PC-3 (cell line): ENCODE measurements around the gene ARHGAP26. TPM values are rescaled to one million over a fixed set of nuclear protein-coding genes. Genes with fewer than 3 reads are reported as not detected.

ENCODE experiments used
- ATAC-seq: fragments of 200-7000 bp; cut with Tn5 transposase; 2 replicates; pipeline ENCODE4 v1.9.1; 2020; ENCODE audit warnings: mild to moderate bottlenecking, moderate library complexity
- BruUV-seq: library from RNA; stranded (reverse); fragments of 400-500 nt; replicated peaks from 2 replicates; lab custom pipeline; 2021; lab: Mats Ljungman, UMichigan
- CTCF ChIA-PET: fragments of 300-600 bp; sonication (Branson Sonifier 250); formaldehyde crosslinking; loops from one replicate; lab custom pipeline; 2022; ENCODE audit warnings: antibody characterized with exemption; lab: Charles Lee
- POLR2A ChIA-PET: fragments of 300-600 bp; sonication (Branson Sonifier 250); formaldehyde crosslinking; loops from one replicate; lab custom pipeline; 2022; ENCODE audit warnings: antibody characterized with exemption; ENCODE audit not compliant: unreplicated experiment; lab: Charles Lee
- DNase-seq: peaks from one replicate; pipeline ENCODE4 v3.0.0-alpha.2; 2015
- H2AFZ ChIP-seq: fragments of 300-600 bp; sonication (generic); 2 replicates; pipeline ENCODE4 v1.6.0; 2016; ENCODE audit warnings: antibody characterized with exemption, low read length
- H3F3A ChIP-seq: fragments of 300-600 bp; sonication (generic); one replicate; pipeline ENCODE4 v1.6.0; 2017; ENCODE audit warnings: antibody characterized with exemption, low read length, control low read depth, mild to moderate bottlenecking; ENCODE audit not compliant: unreplicated experiment
- H3K27ac ChIP-seq: fragments of 300-600 bp; sonication (generic); 2 replicates; pipeline ENCODE4 v1.5.1; 2016; ENCODE audit warnings: mild to moderate bottlenecking, low read length
- H3K27me3 ChIP-seq: fragments of 300-600 bp; sonication (generic); 2 replicates; pipeline ENCODE4 v1.6.1; 2016; ENCODE audit warnings: low read length, mixed read lengths
- H3K36me3 ChIP-seq: fragments of 300-600 bp; sonication (generic); 2 replicates; pipeline ENCODE4 v1.6.1; 2016; ENCODE audit warnings: low read depth, mixed run types, low read length, mixed read lengths
- H3K4me1 ChIP-seq: fragments of 300-600 bp; sonication (generic); 2 replicates; pipeline ENCODE4 v1.5.1; 2016; ENCODE audit warnings: low read length; ENCODE audit not compliant: insufficient read depth
- H3K4me2 ChIP-seq: fragments of 300-600 bp; sonication (generic); 2 replicates; pipeline ENCODE4 v1.6.0; 2016; ENCODE audit warnings: low read length
- H3K4me3 ChIP-seq: fragments of 300-600 bp; sonication (generic); 2 replicates; pipeline ENCODE4 v1.5.1; 2016; ENCODE audit warnings: mild to moderate bottlenecking, low read length, mixed read lengths
- H3K79me2 ChIP-seq: fragments of 300-600 bp; sonication (generic); 2 replicates; pipeline ENCODE4 v1.6.1; 2017; ENCODE audit warnings: low read length, mixed read lengths
- H3K9ac ChIP-seq: fragments of 300-600 bp; sonication (generic); 2 replicates; pipeline ENCODE4 v1.6.0; 2016; ENCODE audit warnings: mild to moderate bottlenecking, low read length
- H3K9me2 ChIP-seq: fragments of 300-600 bp; sonication (generic); replicated peaks from 2 replicates; pipeline ENCODE4 v1.6.1; 2016; ENCODE audit warnings: mixed run types, low read length, mixed read lengths
- H3K9me3 ChIP-seq: fragments of 300-600 bp; sonication (generic); 2 replicates; pipeline ENCODE4 v1.6.1; 2016; ENCODE audit warnings: low read length, mixed read lengths
- H4K20me1 ChIP-seq: fragments of 300-600 bp; sonication (generic); 2 replicates; pipeline ENCODE4 v1.6.1; 2016; ENCODE audit warnings: low read length, mixed read lengths
- EZH2 ChIP-seq: fragments of 300-600 bp; sonication (generic); IDR thresholded peaks from one replicate; pipeline ENCODE4 v1.6.1; 2017; ENCODE audit warnings: antibody characterized with exemption, mild to moderate bottlenecking, low read length; ENCODE audit not compliant: unreplicated experiment
- EZH2phosphoT487 ChIP-seq: fragments of 300-600 bp; sonication (generic); IDR thresholded peaks from 2 replicates; pipeline ENCODE4 v1.6.1; 2018; ENCODE audit warnings: mild to moderate bottlenecking, antibody characterized with exemption, low read length, borderline replicate concordance
- intact Hi-C: fragments of 100-400 bp; cut with micrococcal nuclease; formaldehyde crosslinking; loops from 2 replicates; pipeline ENCODE4 v1.9.0; 2023
- total RNA-seq: library from RNA; depleted of rRNA; stranded (reverse); fragments of >200 nt; gene quantifications from 2 replicates; pipeline ENCODE4 v1.2.3, GENCODE V29; 2014
- TF ChIP-seq, protein P1 (sequence below): fragments of 300-600 bp; sonication (generic); conservative IDR thresholded peaks from 2 replicates; pipeline ENCODE4 v1.5.1; 2017; ENCODE audit warnings: antibody characterized with exemption, low read depth, mild to moderate bottlenecking, low read length

ARHGAP26 gene
- total RNA-seq, 1 experiment from 2014 or later = 11.7 TPM

DNA sequence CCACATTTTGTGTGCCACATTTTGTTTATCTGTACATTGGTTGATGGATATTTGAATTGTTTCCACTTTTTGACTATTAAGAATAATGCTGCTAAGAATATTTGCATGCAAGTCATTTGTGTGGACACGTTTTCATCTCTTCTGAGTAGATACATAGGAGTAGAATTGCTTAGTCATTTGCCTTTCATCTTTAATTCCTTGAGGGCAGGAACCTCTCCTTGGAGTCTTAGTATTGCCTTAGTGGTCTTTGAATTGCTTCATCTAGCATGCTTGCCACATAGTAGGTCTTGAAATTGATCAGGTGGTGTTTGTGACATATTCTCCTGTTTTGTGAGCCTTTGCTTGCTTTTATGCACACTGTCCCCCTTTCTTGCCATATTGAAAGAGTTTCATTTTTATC, 504.8 kb downstream of the ARHGAP26 start:
- Histone ChIP-seq H3K4me1 (peaks cover 3% of the 10 kb centered on the region), H2AFZ (no peak overlapping the region), H3F3A (no peaks in the 10 kb centered on the region), H3K27me3 (no peaks in the 10 kb centered on the region), H3K4me3 (no peak overlapping the region), H3K36me3 (no peaks in the 10 kb centered on the region), H3K27ac (no peak overlapping the region), H3K4me2 (no peak overlapping the region), H3K9me2 (no peaks in the 10 kb centered on the region), H4K20me1 (no peaks in the 10 kb centered on the region), H3K79me2 (no peaks in the 10 kb centered on the region), H3K9ac (no peak overlapping the region), H3K9me3 (no peaks in the 10 kb centered on the region)
- ATAC-seq (no peak), DNase-seq (no peak)
- BruUV-seq = no TSS peak
- CTCF ChIA-PET = no interaction called here
- intact Hi-C loops = no loop called here
- TF ChIP-seq, protein P1, sequence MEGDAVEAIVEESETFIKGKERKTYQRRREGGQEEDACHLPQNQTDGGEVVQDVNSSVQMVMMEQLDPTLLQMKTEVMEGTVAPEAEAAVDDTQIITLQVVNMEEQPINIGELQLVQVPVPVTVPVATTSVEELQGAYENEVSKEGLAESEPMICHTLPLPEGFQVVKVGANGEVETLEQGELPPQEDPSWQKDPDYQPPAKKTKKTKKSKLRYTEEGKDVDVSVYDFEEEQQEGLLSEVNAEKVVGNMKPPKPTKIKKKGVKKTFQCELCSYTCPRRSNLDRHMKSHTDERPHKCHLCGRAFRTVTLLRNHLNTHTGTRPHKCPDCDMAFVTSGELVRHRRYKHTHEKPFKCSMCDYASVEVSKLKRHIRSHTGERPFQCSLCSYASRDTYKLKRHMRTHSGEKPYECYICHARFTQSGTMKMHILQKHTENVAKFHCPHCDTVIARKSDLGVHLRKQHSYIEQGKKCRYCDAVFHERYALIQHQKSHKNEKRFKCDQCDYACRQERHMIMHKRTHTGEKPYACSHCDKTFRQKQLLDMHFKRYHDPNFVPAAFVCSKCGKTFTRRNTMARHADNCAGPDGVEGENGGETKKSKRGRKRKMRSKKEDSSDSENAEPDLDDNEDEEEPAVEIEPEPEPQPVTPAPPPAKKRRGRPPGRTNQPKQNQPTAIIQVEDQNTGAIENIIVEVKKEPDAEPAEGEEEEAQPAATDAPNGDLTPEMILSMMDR = no peak
- TF ChIP-seq EZH2phosphoT487 (no peak), EZH2 (no peak)
- POLR2A ChIA-PET = no interaction called here

DNA sequence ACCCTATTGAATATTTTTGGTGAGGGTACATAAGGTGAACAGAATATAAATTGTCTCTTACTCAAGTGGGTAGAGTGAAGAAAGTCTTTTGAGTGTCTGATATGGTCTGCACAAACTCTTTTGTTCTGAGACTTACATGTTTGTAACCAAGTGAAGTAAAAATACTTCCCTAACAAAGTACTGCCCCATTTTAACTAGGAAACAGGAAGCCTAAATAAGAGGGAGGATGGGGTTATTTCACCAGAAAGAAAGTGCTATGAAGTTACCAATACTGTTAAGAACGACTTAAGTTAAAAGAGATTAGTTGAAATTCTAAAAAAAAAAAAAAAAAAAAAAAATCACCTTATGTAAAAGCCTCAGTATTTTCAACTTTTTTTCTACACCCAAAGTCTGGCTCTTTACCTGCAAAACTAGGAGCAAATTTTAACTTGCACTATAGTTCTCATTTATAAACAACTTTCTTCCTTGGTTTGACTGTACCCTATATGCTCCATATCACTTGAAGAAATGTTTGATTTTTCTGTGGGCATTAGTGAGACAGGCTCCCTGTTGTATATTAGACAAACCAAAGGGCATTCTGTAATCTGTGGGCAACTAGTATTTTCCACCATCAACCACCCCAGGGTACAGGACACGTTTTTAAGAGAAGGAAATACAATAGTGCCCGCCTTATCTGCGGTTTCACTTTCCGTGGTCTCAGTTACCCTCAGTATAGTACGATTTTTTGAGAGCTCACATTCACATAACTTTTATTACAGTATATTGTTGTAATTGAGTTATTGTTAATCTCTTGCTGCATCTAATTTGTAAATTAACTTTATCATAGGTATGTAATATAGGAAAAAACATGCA, 505.6 kb downstream of the ARHGAP26 start:
- no peak overlapping the region for H3K27ac ChIP-seq
- BruUV-seq = no TSS peak
- H3K9me2 ChIP-seq = no peaks in the 10 kb centered on the region
- POLR2A ChIA-PET = no interaction called here
- no peak for TF ChIP-seq EZH2phosphoT487
- no peak for TF ChIP-seq EZH2
- TF ChIP-seq, protein P1 = no peak
- no peak for DNase-seq
- no peak overlapping the region for H3K9ac ChIP-seq
- H3F3A ChIP-seq = no peaks in the 10 kb centered on the region
- CTCF ChIA-PET = no interaction called here
- ATAC-seq = no peak
- peaks cover 4% of the 10 kb centered on the region for H3K4me1 ChIP-seq
- no peaks in the 10 kb centered on the region for H3K36me3 ChIP-seq
- H3K79me2 ChIP-seq = no peaks in the 10 kb centered on the region
- no peak overlapping the region for H2AFZ ChIP-seq
- intact Hi-C loops = no loop called here
- H3K4me2 ChIP-seq = no peak overlapping the region
- H4K20me1 ChIP-seq = no peaks in the 10 kb centered on the region
- H3K27me3 ChIP-seq = no peaks in the 10 kb centered on the region
- no peak overlapping the region for H3K4me3 ChIP-seq
- no peaks in the 10 kb centered on the region for H3K9me3 ChIP-seq

DNA sequence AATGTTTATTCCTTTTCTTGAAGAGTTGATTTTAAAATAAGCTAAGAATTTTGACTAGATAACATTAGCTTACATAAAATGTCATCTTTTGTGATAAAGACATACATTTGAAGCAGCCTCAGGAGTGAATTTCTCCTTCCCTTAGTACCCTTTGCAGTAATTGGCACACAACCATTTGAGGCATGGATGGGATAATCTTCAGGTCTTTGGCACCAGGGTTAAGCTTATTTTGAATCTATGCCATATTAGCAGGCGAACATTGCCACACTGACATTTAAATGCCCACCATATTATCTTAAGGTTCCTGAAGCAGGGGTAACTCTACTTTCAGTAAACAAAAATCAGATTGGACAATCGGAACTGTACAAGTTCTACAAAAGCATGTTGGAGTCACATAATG, 507.4 kb downstream of the ARHGAP26 start:
- Histone ChIP-seq H3K9me2 (no peaks in the 10 kb centered on the region), H3K27ac (no peak overlapping the region), H3K9ac (no peak overlapping the region), H4K20me1 (no peaks in the 10 kb centered on the region), H2AFZ (no peak overlapping the region), H3K9me3 (no peaks in the 10 kb centered on the region), H3K4me1 (peaks cover 4% of the 10 kb centered on the region), H3K27me3 (no peaks in the 10 kb centered on the region), H3F3A (no peaks in the 10 kb centered on the region), H3K4me3 (no peak overlapping the region), H3K36me3 (0 out of 2 replicates have a peak, but pooled peaks cover 3% of the 10 kb centered on the region), H3K79me2 (no peaks in the 10 kb centered on the region), H3K4me2 (no peak overlapping the region)
- BruUV-seq = no TSS peak
- ChIA-PET POLR2A (interaction anchor here (0.7 kb wide), 1 partner anchor 28 kb away, joined by 5 read pairs; no protein-coding TSS in a partner anchor), CTCF (no interaction called here)
- DNase-seq (no peak), ATAC-seq (no peak)
- no peak for TF ChIP-seq EZH2
- TF ChIP-seq, protein P1 = no peak
- TF ChIP-seq EZH2phosphoT487 = no peak
- intact Hi-C loops = no loop called here
